Nephron progenitor cell (in vitro differentiated cells): ENCODE data around the gene USP43.

ENCODE experiments used
- DNase-seq: peaks from one replicate; pipeline ENCODE4 v3.0.0; 2021
- H3K27ac Mint-ChIP-seq: 2 replicates; pipeline ENCODE4 v1.8.0; 2021; ENCODE audit warnings: mild to moderate bottlenecking, moderate library complexity, mixed read lengths
- H3K27me3 Mint-ChIP-seq: 2 replicates; pipeline ENCODE4 v1.8.0; 2021; ENCODE audit warnings: mild to moderate bottlenecking, low read depth, mixed read lengths; ENCODE audit not compliant: poor library complexity
- H3K36me3 Mint-ChIP-seq: 2 replicates; pipeline ENCODE4 v1.8.0; 2021; ENCODE audit warnings: low read depth, mixed read lengths
- H3K4me1 Mint-ChIP-seq: 2 replicates; pipeline ENCODE4 v1.8.0; 2021; ENCODE audit warnings: mixed read lengths
- H3K4me3 Mint-ChIP-seq: 2 replicates; pipeline ENCODE4 v1.8.0; 2021; ENCODE audit warnings: mild to moderate bottlenecking, moderate library complexity, mixed read lengths
- H3K9me3 Mint-ChIP-seq: 2 replicates; pipeline ENCODE4 v1.8.0; 2021; ENCODE audit warnings: mild to moderate bottlenecking, moderate library complexity, mixed read lengths
- CTCF ChIP-seq: fragments of 200-600 bp; sonication (generic); IDR thresholded peaks from 2 replicates; pipeline ENCODE4 v1.5.0; 2021; ENCODE audit warnings: antibody characterized with exemption

Gene USP43

GRCh38 chr17:9696279-9697044 is 51.1 kb downstream of the USP43 start:
- peaks cover 9% of the 10 kb centered on the region for H3K9me3 Mint-ChIP-seq

GRCh38 chr17:9700136-9700535 is 54.8 kb downstream of the USP43 start:
- H3K9me3 Mint-ChIP-seq, result peaks cover 9% of the 10 kb centered on the region
- TF ChIP-seq CTCF, result no peak
- H3K27ac Mint-ChIP-seq, result no peak overlapping the region
- H3K4me1 Mint-ChIP-seq, result peaks cover 31% of the 10 kb centered on the region
- no peak overlapping the region for H3K4me3 Mint-ChIP-seq
- peaks cover 3% of the 10 kb centered on the region for H3K27me3 Mint-ChIP-seq
- DNase-seq, result no peak
- H3K36me3 Mint-ChIP-seq, result peaks cover 32% of the 10 kb centered on the region

More at GRCh38 chr17:9696279-9697044, 51.1 kb downstream of the USP43 start:
- peaks cover 33% of the 10 kb centered on the region for H3K36me3 Mint-ChIP-seq
- no peak for TF ChIP-seq CTCF
- no peaks in the 10 kb centered on the region for H3K4me1 Mint-ChIP-seq
- no peak overlapping the region for H3K27ac Mint-ChIP-seq
- DNase-seq, result no peak
- H3K27me3 Mint-ChIP-seq, result peaks cover 3% of the 10 kb centered on the region
- H3K4me3 Mint-ChIP-seq, result no peak overlapping the region

GRCh38 chr17:9700754-9701476 is 55.6 kb downstream of the USP43 start:
- no peak for TF ChIP-seq CTCF
- Mint-ChIP-seq H3K36me3 (peaks cover 24% of the 10 kb centered on the region), H3K4me1 (peaks cover 31% of the 10 kb centered on the region), H3K9me3 (peaks cover 5% of the 10 kb centered on the region), H3K27ac (no peak overlapping the region), H3K27me3 (peaks cover 3% of the 10 kb centered on the region), H3K4me3 (no peak overlapping the region)
- DNase-seq, result no peak

GRCh38 chr17:9702482-9702881 is 57.2 kb downstream of the USP43 start:
- H3K27ac Mint-ChIP-seq, result peak overlapping the region; percentile 64

GRCh38 chr17:9702914-9703780 is 57.8 kb downstream of the USP43 start:
- H3K27ac Mint-ChIP-seq, result peak overlapping the region; percentile 28
- H3K9me3 Mint-ChIP-seq, result no peaks in the 10 kb centered on the region
- H3K27me3 Mint-ChIP-seq, result no peaks in the 10 kb centered on the region
- TF ChIP-seq CTCF, result no peak
- peak overlapping the region; percentile 17 for H3K4me3 Mint-ChIP-seq
- DNase-seq, result peak; percentile 7
- H3K36me3 Mint-ChIP-seq, result peaks cover 9% of the 10 kb centered on the region
- H3K4me1 Mint-ChIP-seq, result peaks cover 31% of the 10 kb centered on the region

More at GRCh38 chr17:9702482-9702881, 57.2 kb downstream of the USP43 start:
- no peak for DNase-seq
- Mint-ChIP-seq H3K4me3 (no peak overlapping the region), H3K9me3 (no peaks in the 10 kb centered on the region), H3K27me3 (no peaks in the 10 kb centered on the region), H3K4me1 (peaks cover 31% of the 10 kb centered on the region), H3K36me3 (peaks cover 12% of the 10 kb centered on the region)
- TF ChIP-seq CTCF, result no peak
